22Rv1 (cell line): Measurements from ENCODE around the gene SLC17A3.

Source experiments
- CTCF ChIP-seq: fragments of 450-650 bp; IDR thresholded peaks from 2 replicates; pipeline ENCODE4 v1.5.1; 2017; ENCODE audit warnings: mild to moderate bottlenecking
- ZFX ChIP-seq: fragments of 450-650 bp; IDR thresholded peaks from 2 replicates; pipeline ENCODE4 v1.6.1; 2017; ENCODE audit warnings: antibody characterized with exemption, borderline replicate concordance

GRCh38 chr6:25874118-25874517, at the start of gene SLC17A3:
- TF ChIP-seq CTCF: no peak
- no peak for TF ChIP-seq ZFX
